Measurements from ENCODE around the gene CCNL2. TPM values are rescaled to one million over a fixed set of nuclear protein-coding genes. Genes with fewer than 3 reads are reported as not detected.

Gene CCNL2
- total and polyA plus RNA-seq, 2 experiments from 2014 or later, result 115 to 146 TPM

- TF ChIP-seq REST (IDR thresholded peaks at IDR 0.05; ENCODE audit: unreplicated experiment) (no peak), ZNF331 (CRISPR knock-in tag; IDR thresholded peaks at IDR 0.05; ENCODE audit: low read depth) (no peak), POLR2AphosphoS5 (IDR thresholded peaks at IDR 0.05; ENCODE audit: low read depth) (no peak), EZH2phosphoT487 (IDR thresholded peaks at IDR 0.05; ENCODE audit: unreplicated experiment) (no peak), CTCF (conservative IDR thresholded peaks at IDR 0.05; ENCODE audit: low read depth in 2 of 2) (no peak), JUNB (IDR thresholded peaks at IDR 0.05; ENCODE audit: unreplicated experiment) (no peak), NANOG (IDR thresholded peaks at IDR 0.05; ENCODE audit: borderline replicate concordance) (no peak)
Measured at GRCh38 chr1:1345860-1346500, 53.2 kb downstream of the CCNL2 start (continued).

GRCh38 chr1:1345384-1345783 is 53.8 kb downstream of the CCNL2 start:
- ATAC-seq, result no peak
- peaks cover 14% of the 10 kb centered on the region for H3F3A ChIP-seq (replicated peaks; ENCODE audit: low read depth)
- Mint-ChIP-seq H3K36me3 (ENCODE audit: low read depth) (peaks cover 12% of the 10 kb centered on the region), H3K4me1 (peaks cover 13% of the 10 kb centered on the region), H3K27me3 (ENCODE audit: insufficient read depth, low read depth, poor library complexity) (peaks cover 7% of the 10 kb centered on the region), H3K4me3 (no peak overlapping the region), H3K9me3 (no peaks in the 10 kb centered on the region; the same call in 2 of the 3 replicates), H3K27ac (no peak overlapping the region)
- no peak overlapping the region for H2AFZ ChIP-seq
- peaks cover 3% of the 10 kb centered on the region for H4K20me1 ChIP-seq (replicated peaks; ENCODE audit: insufficient read depth)
- H3K27ac ChIP-seq (ENCODE audit: low read depth), result no peak overlapping the region
- H3K4me2 ChIP-seq, result no peak overlapping the region
- H3K4me3 ChIP-seq, result no peak overlapping the region
- no peaks in the 10 kb centered on the region for H3K27me3 ChIP-seq (ENCODE audit: insufficient read depth)
- peaks cover 7% of the 10 kb centered on the region; the same call in 1 of the 2 replicates for H3K4me1 ChIP-seq (ENCODE audit: insufficient read depth)
- peaks cover 14% of the 10 kb centered on the region for H3K79me2 ChIP-seq (replicated peaks; ENCODE audit: insufficient read depth)
- DNase-seq (ENCODE audit: low spot score), result no peak
- H3K36me3 ChIP-seq (ENCODE audit: insufficient read depth), result no peaks in the 10 kb centered on the region
- H3K9me2 ChIP-seq (ENCODE audit: insufficient read depth), result no peaks in the 10 kb centered on the region
- TF ChIP-seq ETS1 (IDR thresholded peaks at IDR 0.05), result no peak
- TF ChIP-seq ZNF114 (CRISPR knock-in tag; IDR thresholded peaks at IDR 0.05), result no peak
- TF ChIP-seq JUNB (IDR thresholded peaks at IDR 0.05; ENCODE audit: unreplicated experiment), result no peak
- no peak for TF ChIP-seq STAT1 (IDR thresholded peaks at IDR 0.05; ENCODE audit: unreplicated experiment)
- no peak for TF ChIP-seq POLR2AphosphoS5 (IDR thresholded peaks at IDR 0.05; ENCODE audit: low read depth)
- TF ChIP-seq REST (IDR thresholded peaks at IDR 0.05; ENCODE audit: unreplicated experiment), result no peak
- no peak for TF ChIP-seq NANOG (IDR thresholded peaks at IDR 0.05; ENCODE audit: borderline replicate concordance)
- TF ChIP-seq CTCF (conservative IDR thresholded peaks at IDR 0.05; ENCODE audit: low read depth in 2 of 2), result no peak
- TF ChIP-seq EZH2phosphoT487 (IDR thresholded peaks at IDR 0.05; ENCODE audit: unreplicated experiment), result no peak
